GM15510 (cell line): ENCODE measurements around the gene BLOC1S4.

Experiments used
- POLR2A ChIP-seq: IDR thresholded peaks from 3 replicates; pipeline ENCODE4 v1.6.1; 2011; ENCODE audit warnings: borderline replicate concordance; ENCODE audit not compliant: insufficient read length; ENCODE audit errors: extremely low read depth

The BLOC1S4 gene

DNA sequence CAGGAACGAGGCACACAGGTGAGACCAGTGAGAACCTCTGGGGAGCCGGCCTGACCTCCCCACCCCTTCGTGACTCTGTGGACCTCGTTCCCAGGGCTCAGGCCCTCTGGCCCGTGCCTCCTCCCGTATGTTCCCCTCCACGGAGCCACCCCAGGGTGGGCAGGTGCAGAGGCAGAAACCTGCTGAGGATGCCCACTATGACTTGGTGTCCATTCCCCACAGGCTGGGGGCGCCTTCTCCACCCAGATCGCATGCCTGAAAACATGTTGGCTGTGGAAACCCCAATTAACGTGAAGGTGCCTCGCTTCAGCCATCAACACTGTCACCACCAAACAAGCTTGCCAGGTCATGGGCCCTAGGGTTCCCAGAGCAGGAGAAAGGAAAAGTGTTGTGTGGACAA lies 27.0 kb downstream of the BLOC1S4 start:
- TF ChIP-seq POLR2A = no peak

DNA sequence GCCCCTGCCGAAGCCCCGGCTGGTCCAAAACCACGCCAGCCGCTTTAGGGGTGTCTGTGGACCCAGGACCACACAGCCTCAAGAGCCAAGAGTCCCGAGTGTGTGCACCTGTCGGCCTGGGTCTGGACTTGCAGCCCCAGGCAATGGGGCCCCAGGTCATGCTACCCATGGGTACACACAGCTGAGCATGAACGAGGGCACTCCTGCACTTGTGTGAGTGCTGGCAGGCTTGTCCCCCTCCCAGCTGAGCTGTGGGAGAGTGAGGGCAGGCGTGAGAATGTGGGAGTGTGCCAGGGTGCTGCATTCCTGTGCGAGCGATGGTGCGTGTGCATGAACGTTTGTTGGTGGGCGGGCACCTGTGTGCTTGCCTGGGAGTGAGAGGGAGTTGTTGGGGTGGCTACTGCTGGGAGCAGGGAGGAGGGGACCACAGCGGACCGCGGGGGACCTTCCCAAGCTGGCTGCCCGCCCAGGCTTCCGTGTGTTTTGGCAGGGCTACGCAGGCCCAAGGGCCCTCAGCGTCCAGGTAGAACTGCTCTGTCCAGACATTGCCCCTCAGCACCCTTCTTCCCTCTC lies 30.8 kb downstream of the BLOC1S4 start:
- TF ChIP-seq POLR2A = no peak

DNA sequence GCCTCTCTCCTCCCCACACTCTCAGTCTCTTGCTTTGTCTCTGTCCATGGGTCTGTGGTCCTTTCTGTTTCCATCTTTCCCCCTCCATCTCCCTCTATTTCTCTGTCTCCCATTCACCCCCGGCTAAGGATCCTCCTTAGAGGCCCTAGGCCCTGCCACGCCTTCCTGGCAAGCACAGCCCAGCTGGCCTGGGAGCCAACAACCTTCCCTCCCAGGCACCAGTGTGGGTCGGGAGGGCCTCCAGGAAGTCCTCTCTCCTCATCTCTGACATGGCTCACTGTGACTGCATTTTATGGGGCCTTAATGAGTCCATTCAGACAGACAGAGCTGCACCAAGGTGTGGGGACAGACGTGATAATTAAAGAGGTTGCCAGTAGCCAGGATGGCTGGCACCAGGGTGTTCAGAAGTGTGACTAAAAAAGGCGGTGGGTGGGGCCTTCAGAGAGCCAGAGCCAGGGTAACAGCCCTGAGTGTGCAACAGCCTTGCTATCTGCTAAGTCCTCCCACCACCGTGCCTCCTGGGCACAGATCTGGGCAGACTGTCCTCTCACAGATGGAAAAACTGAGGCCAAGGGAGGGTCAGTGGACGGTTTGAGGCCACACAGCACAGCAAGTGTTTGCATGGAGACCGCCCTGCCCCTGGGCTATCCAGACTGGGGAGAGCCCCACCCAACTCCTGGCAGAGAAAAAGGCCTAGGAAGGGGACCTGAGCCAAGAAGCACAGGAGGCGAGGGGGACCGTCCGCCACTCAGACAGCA lies 31.5 kb downstream of the BLOC1S4 start:
- no peak for TF ChIP-seq POLR2A

DNA sequence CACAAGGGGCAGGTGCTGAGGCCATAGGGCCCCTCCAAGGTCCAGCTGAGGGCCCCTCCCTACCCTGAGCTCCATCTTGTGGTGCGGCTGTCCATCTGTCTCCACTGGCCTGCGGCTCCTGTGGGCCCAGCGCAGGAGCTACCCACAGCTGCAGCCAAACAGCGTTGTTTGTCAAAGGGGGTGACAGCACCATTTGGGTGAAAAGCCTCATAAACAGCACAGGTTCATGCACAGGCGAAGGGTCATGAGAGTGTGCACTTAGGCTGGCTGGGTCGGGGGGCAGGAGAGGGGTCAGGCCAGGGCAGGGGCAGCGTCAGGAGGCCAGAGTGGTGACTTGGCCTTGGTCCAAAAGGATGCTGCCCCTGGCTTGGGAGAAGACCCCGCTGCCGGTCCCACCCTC lies 32.3 kb downstream of the BLOC1S4 start:
- TF ChIP-seq POLR2A = no peak

DNA sequence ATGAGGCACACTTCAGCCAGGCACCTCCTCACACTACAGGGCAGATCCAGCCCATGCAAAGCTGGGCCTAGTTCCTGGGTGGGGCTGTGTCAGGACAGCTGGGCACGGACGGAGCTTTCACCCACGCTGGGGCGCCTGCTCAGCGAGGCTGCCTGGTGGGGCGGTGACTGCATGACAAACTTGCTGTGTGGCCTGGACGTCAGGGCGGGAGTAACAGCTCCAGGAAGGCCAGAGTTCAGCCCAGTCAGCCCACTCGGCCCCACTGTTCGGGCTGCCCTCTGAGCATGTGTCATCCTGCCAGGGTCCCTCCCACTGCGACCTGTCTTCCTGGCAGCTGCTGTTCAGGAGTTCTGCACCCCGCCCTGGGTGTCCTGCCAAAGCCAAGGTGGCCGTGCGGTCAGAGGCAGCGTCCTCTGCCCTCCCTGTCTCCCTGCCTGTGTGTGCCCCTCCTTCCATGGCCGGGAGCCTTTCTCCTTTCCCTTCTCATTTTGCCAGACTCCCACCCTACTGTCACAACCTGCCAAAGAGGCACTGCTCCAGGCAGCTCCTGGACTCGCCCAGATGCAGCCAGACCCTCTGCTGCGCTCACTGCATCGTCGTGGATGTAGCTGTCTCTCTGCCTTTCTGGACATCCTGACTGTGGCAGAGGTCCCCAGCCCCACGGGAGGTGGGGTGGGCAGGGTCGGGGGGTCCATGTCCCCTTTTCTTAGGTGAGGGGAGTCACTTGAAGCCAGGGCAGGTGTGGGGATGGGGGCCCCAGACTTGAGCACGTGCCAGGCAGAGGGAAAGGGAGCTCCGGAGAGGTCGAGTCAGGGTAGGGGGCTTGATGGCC lies 33.6 kb downstream of the BLOC1S4 start:
- TF ChIP-seq POLR2A = no peak

DNA sequence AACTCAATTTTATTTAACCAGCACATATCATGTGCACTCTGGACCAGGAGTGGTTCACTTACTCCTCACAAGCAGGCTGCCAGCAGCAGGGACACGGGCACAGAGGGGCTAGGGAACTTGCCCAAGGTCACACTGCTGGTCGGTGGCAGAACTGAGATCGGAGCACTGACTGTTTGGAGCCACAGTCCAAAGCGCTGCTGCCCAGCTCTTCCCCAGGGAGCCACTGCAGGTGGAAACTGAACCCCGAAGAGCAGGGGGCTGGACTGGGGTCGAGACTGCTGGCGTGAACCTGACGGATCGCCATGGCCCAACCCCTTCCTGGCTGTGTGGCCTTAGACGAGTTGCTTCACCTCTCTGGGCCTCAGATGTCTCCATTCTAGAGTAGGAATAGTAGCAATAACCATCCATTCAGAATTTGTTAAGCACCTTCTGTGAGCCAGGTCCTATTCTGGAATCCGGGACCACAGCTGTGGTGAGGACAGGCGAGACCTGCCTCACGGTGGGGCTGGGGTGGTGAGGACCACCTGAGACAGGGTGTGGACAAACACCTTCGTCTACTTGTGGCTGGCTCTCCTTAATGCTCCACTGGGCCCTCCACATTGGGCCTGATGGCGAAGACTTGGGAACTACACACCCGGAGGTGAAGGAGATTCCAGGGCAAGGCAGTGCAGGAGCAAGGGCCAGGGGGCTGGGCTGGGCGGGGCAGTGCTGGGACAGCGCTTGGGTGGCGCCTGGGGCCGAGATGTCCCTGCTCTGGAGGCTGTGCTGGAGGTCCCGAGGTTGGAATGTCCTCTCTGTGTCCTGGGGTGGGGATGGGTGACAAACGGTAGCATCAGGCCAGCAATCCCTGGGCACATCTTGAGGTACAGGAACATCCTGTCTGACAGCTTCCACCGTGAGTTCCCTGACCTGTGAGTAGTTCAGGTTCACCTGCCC lies 34.6 kb downstream of the BLOC1S4 start:
- no peak for TF ChIP-seq POLR2A

DNA sequence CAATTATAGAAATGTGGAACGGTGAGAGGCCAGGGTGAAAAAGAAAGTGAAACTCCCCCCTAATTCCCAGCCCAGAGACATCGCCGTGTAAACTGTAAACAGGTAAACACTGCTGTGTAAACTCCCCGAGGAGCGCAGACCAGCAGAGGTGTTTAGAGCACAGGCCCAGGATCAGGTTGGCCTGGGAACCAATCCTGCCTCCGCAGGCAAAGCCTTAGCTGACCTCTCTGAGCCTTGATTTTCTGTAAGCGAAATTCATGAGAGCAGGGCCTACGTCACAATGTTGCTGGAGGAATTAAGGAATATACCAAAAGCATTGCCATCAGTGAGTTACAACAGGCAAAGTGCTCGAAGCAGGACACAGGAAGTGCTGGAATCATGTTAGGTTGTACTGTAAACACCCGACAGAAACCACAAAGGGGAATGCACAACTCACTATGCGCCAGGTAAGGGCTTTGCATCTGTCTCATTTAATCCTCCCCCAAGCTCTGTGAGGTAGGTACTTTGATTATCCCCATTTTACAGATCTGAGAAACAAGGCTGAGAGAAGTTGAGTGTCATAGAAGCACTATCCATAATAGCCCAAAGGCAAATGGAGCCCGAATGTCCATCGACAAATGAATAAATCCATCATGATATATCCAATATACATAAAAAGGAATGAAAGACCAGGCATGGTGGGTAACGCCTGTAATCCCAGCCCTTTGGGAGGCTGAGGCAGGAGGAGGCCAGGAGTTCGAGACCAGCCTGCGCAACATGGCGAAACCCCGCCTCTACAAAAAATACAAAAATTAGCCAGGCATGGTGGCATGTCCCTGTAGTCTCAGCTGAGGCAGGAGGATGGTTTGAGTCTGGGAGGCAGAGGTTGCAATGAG lies 35.9 kb downstream of the BLOC1S4 start:
- TF ChIP-seq POLR2A = no peak

DNA sequence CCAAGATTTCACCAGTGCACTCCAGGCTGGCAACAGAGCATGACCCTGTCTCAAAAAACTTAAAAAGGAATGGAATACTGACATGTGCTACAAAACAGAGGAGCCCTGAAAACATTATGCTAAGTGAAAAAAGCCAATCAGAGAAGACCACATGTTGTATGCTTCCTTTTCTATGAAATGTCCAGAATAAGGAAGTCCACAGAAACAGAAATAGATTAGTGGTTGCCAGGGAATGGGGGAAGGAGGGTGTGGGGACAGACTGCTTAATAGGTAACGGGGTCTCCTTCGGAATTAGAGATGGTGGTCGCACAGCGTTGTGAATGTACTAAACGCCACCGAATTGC lies 36.5 kb downstream of the BLOC1S4 start:
- no peak for TF ChIP-seq POLR2A

DNA sequence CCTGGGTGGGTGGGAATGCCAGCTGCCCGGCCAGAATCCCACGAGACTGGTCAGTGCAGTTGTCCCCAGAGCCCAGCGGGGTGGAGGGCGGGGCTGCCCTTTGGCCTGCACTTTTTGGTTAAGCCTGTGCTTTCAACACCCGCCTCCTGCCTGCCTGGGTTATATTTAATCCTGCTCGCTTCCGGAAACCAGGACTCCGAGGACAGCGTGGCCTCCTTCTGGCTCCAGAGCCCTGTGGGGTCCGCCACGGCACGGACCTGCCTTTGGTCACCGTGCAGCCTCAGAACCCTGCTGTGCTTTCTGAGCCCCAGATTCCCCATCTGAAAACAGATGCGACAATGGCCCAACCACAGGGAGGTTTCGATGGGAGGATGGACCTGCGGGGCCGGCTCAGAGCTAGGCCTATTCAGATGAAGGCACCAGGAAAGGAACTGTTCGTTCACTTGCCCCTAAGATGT lies 37.2 kb downstream of the BLOC1S4 start:
- TF ChIP-seq POLR2A = no peak

DNA sequence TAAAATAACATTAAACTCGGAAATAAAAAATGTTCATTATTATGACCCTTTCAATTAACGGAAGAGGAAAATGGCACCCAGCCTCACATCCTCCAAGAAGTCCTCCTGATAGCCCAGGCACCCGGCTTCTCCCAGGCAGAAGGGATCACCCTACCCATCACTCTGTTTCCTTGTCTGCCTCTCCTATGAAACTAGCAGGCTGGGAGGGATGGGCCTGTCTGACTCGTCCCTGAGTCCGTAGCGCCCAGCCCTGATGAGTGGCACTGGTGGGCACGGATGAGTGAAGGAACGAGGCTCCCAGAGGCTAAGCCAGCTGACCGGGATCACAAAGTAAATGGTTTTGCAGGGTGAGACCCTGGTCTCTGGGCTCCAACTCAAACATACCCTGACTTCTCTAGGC lies 37.9 kb downstream of the BLOC1S4 start:
- TF ChIP-seq POLR2A = no peak

DNA sequence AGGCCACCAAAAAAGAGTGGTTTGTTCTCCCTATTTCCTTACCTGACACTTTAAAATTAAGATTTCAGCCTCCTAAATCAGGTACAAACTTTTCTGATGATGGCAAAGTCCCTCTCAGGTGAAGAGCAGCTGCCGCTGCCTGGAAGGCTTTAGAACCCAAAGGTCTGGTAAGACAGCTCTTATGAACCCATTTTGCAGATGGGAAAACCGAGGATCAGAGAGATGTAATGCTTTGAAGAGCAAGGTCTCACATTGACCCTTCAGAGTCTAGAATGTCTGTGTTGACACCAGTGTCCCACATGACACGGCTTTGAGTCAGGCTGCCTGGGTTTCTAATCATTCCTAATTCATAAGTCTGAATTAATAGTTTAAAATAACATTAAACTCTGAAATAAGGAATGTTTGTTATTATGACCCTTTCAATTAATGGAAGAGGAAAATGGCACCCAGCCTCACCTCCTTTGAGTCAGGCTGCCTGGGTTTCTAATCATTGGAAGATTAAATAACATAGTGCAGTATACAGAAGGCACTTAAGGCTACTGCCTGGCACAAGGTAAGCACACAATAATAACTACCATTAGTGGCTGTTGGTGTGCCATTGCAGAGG lies 38.6 kb downstream of the BLOC1S4 start:
- no peak for TF ChIP-seq POLR2A

DNA sequence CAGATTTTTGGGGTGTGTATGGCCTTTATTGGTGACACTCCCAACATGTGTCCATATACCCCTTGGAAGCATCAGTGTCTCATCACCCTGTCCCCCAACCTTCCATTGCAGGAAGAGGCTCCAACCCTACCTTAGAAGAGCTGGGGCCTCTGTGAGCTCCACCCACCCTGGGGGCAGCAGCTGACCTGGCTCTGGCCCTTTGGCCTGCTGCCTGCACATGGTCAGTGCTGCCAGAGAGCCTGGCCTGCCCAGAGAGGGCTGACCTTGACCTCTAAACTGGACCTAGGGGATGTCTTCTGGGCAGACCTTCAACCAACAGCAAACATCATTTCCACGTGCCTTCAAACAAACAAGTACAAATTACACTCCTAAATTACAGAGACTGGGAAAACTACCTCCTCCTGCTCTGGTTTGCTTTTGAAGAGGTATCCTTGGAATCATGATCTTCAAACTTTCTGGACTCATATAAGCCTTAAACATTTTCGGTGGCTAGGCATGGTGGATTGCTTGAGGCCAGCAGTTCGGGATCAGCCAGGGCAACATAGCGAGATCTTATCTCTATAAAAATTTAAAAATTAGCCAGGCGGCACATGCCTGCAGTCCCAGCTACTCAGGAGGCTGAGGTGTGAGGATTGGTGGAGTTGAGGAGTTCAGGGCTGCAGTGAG lies 39.2 kb downstream of the BLOC1S4 start:
- TF ChIP-seq POLR2A = no peak

DNA sequence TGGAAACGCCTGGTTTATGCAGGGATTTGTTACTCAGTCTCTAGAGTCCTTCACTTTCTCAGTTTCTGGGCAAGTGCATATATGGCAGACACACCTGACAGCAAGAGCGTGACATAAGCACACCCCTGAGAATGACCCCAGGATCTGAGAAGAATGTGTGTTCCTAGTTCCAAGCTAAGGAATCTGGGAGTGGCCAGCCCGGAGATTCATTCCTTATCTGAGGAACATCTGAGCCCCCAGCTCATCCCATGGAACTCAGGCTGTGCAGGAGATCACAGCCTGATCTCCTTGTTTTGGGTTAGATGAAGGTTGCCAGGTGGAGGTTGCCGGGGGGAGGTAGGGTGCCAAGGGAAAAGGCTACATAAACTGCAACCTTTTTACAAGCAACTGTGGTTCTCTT lies 42.8 kb downstream of the BLOC1S4 start:
- TF ChIP-seq POLR2A = no peak
